Measurements from ENCODE around the gene AKAP5.
A peak's percentile ranks its signal among the peaks of the same experiment; 100 is the strongest.

AKAP5 gene, protein sequence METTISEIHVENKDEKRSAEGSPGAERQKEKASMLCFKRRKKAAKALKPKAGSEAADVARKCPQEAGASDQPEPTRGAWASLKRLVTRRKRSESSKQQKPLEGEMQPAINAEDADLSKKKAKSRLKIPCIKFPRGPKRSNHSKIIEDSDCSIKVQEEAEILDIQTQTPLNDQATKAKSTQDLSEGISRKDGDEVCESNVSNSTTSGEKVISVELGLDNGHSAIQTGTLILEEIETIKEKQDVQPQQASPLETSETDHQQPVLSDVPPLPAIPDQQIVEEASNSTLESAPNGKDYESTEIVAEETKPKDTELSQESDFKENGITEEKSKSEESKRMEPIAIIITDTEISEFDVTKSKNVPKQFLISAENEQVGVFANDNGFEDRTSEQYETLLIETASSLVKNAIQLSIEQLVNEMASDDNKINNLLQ
- total RNA-seq, result 1.2 reads per million in 2 donors

DNA sequence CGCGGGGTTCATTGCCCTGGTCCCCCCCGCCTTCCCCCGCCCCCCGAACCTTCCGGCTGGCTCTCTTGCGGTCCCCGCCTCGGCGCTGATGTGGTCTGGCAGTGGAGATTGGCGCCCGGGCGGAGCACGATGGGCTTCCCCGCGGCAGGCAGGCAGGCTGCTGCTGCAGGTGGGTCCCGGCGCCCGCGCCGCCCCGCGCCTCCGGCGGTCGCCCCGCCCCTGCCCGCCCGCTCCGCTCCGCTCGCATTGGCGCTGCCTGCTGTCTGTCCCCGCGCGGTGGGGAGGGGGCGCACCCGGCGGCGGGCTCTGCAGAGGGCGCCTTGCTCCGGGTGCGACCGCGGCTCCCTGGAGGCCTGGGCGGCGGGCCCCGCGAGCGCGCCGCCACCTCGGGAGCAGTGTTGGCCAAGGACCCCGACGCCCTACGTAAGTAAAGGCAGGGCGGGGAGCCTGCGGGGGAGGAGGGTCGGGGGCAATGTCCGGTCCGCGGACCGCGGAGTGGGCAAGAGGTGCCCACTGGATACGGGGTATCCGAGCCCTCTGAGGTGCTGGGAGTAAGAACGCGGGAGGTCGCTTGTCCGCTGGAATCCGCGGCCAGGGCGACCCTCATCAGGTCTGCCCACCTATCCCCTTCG, at the start of gene AKAP5:
TSS of gene AKAP5 (plus strand) at position 309 of the 632 bp plus-strand sequence. CDS start 2,896 bp downstream, outside the sequence.
- peak; percentile 51 to 70 (median 61) for DNase-seq

DNA sequence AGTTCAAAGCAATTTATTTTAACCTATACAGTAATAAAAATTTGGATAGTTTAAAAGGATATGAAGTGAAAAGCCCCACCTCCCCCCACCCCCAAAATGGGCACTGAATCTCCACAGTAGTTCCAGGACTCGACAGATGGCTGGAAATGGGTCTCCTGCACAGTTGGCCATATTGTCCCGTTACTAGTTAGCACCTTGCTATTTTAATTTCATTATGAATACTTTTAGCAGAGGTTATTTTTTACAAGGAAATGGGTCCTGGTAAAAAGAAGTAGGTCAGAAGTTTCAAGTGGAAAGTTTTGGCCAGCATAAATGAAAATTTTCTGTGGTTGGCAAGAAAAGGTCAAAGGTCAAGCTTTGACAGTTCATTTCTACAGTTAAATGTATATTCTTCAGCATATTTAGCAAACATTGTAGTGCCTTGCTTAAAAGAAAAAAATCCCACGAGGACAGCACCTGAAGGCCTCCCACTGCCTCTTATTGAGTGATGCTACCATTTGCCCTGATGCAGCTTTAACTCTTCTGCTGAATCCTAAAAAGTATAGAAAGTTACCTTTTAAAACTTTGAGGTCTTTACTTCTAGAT, 48.9 kb upstream of the AKAP5 start:
- no peak for DNase-seq

DNA sequence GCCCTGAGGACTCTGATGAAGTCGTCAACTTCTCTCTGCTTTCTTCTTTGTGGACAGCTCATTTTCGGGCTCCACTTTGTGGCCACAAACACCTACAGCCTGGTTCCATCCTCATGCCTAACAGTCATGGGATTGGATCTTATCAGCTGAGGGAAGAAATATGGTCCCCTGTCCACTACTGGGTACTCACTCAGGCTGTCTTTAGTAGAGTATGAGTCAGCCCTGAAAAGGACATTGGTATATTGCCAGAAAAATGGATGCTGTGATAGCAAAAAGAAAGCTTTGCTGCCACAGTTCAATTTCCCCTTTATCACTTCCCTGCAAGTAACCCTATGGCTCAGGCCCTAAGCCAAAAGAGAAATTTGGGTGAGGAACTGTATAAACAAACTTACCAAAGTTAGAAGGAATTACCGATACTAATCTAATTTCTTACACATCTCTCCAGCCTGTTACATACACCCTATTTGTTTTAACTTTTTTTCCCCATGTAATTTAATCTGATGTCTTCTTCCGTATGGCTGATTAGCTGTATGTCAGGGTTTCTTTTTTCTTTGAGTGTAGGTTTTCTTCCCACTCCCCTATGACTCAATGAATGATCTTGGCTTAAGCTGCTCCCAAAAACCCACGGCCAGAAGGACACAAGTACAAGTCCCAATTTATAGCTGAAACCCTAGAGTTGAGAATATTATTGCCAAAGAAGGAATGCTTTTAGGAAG, 48.1 kb upstream of the AKAP5 start:
- DNase-seq, result no peak

DNA sequence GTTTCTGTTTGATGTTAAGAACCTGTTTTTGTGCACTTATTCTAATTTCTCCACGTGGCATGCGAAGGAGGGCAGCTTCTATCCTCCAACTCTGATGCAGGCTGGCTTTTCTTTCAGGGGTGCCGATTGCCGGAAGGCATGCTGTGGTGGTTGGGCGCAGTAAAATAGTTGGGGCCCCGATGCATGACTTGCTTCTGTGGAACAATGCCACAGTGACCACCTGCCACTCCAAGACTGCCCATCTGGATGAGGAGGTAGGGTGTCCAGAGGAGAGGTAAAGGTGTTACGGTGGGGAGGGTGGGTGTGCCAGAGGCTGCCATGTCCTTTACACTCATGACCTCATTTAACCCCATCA, 47.6 kb upstream of the AKAP5 start:
- DNase-seq, result no peak

DNA sequence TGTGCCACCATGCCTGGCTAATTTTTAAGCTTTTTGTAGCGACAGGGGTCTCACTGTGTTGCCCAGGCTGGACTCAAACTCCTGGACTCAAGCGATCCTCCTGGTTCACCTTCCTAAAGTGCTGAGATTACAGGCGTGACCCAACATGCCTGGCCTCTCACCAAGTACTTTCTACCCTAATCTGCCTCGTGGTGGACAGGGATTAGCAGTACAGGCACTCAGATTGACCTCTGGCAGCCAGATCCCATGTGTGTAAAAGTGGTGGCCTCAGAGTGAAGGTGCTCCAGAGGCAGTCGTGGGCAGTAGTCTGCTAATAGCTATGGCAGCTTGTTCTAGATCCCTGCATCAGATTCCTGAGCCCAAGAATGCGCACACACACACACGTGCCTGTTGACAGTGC, 46.3 kb upstream of the AKAP5 start:
- DNase-seq, result no peak

DNA sequence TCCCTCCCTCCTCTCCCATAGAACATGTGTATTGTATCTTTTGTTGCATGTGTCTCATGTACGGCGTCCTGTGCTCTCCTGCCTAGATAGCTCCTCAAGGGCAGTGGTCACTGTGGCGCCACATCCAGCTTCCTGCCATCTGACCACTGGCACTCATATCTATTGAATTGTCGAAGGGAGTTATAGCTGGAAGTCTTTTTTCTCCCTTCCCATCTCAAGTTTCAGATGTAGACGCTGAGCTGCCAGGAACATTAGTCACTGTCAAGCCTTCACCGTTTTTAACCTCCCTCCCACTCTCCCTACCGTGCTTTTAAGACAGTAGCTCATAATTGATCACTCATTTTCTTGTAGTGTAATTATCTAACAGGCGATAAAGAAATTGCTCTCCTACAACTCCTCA, 44.1 kb upstream of the AKAP5 start:
- no peak for DNase-seq

DNA sequence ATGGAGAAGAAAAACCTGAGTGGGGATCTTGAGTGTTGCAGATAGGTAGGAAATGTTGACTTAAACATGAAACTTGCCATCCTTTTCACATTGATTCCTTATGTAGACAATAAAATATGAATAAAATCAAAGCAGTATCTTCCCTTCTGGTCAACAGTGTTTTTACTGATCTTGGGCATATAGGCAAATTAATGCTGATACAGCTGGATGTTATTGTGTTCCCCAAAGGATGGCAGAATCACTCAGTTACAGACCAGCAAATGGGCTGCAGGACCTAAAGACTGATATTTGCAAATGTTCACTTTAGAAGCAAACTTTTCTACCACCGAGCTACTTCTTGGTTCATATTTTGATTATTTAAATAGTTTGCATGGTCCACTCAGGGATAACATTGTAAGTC, 43.3 kb upstream of the AKAP5 start:
- no peak for DNase-seq

DNA sequence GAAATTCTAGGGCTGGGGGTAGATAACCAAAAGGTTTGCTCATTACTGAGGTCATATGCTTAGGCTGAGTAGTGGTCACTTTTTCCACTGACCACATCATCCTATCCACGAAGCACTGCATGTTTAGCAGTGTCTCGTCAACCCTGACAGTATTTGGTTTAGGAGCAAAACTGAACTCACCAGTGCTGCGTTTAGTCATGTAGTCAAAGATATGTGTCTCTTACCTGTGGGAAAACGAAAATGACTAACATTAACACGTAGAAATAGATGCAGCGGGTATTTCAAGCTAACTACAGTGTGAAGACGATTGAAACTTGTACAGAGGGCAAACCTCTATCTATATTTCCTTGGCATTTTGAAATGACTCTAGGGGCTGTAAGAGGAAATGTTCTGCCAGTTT, 42.5 kb upstream of the AKAP5 start:
- DNase-seq, result peak in 1 of 5 experiments; percentile 81

DNA sequence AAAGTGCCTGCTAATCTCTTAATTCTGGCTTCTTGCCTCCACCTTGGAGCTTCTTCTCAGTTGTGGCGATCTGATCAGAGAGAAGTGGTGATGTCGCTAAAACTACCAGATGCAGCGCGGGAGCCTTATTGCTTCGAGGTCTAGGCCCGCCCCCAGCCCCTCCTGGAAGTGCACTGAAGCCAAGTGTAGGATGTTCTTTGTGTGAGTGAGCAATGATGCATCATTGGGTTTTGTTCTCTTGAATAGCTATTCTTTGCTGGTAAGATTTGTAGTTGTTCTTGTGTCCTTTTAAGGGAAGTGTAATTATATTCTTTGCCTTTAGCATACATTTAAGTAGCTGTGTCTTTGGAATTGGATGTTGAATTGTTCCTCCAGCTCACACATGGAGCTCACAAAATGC, 41.3 kb upstream of the AKAP5 start:
- peak in 1 of 5 experiments; percentile 29 for DNase-seq

DNA sequence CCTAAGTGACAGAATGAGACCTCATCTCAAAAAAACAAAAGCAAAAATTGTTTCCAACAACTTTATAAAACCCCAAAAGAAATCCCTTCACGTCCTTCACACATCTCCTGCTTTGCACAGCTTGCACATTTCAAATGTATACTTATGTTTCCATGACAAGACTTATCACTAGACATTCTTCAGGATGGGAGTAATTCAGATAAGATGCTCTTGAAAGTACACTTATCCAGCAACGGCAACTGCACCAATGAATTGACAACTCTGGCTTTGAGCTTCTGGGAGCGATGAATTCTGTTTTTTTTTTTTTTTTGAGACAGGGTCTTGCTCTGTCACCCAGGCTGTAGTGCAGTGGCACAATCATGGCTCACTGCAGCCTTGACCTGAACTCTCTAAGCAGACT, 30.8 kb upstream of the AKAP5 start:
- no peak for DNase-seq

DNA sequence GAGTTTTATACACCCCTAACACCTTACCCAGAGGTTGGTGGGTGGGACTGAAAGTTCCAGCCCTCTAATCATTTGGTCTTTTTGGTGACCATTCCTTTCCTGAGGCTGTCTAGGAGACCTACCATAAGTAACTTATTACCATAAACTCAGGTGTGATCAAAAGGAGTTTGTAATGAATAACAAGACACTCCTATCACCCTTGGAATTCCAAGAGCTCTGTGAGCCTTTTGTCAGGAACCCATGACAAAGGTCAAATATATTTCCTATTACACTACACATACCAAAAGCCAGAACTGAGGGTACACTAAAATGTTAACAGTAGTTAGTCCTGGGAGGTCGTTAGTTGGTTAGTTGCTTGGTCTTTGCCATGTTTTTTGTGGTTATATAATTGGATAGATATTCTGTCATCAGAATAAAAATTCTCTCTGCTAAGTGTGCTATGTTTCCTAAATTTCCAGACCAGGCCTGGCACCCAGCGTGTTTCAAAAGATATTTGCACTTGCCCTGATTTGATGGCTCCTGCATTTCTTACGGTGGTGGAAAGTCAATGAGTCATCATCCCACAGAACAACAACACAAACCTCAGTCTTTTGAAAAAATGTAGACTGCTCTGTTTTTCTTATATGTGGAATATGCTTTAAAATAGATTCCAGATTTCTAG, 27.0 kb upstream of the AKAP5 start:
- DNase-seq, result peak in 2 of 5 experiments; percentile 7 to 33

DNA sequence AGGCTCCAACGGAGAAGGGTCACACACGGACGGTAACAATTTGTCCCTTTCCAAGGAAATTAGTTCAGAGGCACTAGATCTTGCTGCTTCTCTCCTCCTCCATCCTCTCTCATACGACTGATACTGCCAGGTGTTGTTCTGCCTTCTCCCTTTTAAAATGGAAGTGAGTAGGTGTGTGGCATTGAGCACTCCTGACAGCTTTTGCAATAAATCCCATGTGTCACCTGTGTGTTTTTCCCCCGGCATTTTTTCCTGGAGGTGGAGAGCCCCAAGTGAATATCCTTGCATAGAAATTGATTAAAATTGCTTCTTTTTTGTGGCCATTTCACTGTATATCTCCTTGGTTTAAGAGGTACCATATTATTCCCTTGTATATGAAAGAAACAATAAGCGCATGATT, 26.2 kb upstream of the AKAP5 start:
- DNase-seq, result no peak

DNA sequence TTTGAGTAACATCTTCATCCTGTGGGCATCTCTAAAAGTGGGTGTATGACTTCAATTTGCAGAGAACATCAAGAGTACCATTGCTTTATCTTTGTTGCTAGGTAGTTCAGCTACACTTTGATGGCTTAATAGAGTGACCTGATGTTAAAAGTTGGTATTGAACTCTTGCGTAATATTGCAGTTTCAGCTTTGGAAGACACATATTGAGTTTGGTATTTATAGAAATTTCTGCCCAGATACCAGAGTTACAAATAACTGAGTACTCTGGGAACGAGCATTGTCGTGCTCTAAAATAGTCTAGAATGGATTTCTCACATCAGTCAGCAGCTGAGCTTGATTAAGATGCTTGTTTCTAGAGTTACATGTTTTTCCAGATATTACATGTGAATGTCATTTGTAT, 24.8 kb upstream of the AKAP5 start:
- no peak for DNase-seq

DNA sequence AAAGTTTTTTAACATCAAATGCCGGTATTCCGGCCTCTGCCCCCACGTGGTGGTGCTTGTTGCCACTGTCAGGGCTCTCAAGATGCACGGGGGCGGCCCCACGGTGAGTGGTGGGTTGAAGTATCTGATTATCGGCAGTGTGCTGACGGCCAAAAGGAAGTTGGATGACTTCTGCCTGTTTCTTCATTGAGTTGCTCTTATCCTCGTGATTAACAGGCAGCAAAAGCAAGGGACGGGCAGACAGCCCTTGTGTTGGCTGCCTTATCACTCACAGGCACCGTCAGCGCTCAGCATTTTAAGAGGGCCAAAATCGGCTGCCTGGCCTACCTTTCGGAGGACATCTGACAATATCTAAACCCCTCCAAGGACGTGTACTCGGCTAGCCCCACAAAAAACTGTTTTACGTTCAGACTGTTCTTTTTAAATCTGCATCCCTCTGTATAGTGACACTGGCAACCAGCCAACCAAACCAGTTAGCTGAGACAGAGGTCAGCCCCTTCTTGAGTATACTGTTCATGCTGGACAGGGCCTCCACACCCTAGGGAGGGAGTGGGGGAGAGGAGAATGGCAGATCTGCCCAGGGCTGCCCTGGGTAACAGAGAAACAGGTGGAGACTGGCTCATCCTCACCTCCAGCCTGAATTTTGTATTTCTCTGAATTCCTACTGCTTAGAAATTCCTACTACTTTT, 22.9 kb upstream of the AKAP5 start:
- no peak for DNase-seq

DNA sequence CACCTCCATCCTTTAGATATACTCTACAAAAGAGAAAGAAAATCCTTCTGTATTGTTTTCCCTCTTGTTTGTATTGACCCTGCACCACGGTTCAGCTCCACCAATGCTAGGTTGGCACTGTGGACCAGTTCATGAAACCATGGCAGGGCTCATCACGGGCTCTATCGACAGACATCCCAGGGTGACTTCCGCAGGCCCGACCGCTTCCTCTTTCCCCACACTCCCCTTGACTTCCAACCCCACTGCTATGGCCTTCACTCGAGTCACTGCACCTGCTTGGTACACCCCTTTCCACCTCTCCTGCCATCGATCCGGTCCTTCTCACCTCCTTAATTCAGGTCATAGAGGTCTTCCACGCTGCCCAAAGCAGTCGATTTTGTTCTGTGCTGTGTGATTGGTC, 21.2 kb upstream of the AKAP5 start:
- DNase-seq, result no peak

DNA sequence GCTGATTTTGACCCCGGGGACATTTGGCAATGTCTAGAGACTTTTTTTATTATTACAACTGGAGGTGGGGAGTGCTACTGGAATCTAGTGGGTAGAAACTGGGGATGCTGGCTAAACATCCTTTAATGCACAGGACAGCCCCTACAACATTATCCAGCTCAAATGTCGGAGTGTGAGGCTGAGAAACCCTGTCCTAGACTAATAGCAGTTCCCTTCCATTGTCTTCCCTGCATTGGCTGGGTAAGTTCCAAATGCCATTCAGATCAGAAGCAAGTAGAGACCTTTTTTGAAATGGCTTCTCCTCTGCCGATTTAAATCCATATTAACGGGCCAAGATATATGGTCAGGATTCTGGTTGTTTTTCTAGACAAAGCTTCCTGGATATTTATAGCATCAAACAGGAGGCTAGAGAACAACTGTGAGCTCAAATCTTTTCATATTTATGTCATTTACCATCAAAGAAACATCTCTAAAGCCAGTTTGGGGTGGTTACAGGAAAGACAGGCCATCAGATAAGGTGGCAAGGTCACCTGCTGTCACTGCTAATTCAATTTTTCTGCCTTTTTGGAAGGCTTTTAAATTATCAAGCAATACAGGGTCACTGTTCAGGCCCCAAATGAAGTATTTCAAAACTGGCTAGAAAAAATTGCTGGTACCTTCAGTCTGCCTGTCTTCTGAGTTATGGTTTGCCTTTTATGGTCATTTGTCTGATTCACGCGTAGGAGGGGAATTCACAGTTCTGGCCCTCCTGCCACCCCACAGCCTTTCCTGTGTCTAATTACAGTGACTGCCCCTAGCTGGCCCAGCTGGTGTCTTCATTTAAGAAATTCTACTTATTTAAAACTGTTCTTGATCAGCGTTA, 20.1 kb upstream of the AKAP5 start:
- DNase-seq, result peak in 2 of 5 experiments; percentile 38 to 68

DNA sequence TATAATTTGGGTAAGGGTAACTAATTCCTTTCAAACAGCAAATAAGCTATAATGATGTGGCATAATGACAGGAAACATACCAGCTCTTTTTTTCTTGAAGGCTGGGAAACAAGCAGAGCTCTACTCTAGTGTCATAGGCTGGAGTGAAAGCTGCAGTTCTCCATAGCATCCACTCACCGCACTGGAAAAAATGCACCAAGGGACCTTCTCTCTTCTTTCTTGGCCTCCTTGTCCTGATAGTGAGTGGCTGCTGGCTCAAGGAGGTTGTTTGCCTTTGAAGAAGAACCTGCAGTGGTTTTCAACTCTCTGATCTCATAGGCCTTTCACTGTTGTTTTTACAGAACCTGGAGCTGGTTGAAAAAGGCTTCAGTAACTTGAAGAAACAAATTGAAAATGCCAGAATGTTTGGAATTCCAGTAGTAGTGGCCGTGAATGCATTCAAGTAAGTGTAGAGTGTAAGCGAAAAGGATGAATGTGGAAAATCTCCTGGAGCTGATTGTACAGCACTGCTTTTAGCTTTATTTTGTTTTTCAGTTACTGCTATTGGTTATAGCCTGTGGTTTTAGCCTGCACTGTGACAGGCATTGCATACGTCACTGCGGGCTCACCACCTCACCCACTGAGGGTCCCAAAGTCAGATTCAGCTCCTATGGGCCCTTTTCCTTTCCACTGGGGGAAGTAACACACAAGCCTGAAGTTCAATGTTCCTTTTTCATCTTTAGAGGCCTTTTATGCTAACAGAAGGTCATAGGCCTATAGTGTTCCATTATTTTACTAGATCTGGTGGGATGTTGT, 17.2 kb upstream of the AKAP5 start:
- peak in 1 of 5 experiments; percentile 65 for DNase-seq

DNA sequence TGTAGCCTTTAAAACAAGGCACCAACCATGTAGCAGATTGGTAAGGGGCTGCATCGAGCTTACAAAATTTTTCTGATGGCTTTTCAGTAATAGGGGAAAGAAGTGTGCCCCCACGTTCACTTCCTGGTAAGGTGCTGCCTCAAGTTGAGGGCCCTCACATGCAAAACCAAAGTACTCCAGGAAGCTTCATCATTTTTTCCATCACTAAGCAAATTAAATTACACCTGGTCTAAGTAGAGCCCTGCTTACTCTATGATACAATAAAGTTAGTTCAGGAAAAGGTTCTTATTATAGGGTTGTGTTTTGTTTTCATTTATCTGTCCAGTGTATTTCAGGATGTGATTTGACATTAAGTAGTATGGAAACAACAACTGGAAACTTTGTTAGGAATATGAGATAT, 15.0 kb upstream of the AKAP5 start:
- no peak for DNase-seq

DNA sequence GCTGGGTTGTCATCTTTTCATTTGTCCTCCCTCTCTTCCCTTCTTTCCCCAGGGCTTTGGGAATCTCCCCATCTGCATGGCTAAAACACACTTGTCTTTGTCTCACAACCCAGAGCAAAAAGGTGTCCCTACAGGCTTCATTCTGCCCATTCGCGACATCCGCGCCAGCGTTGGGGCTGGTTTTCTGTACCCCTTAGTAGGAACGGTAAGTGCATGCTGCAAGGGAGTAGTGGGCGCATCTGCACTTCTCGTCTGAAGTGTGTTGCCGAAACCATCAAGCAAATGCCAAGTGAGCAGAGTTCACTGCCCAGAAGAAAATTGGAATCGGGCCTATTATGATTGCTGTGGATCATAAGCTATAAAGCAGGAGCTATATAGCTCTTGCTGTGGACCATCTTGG, 10.6 kb upstream of the AKAP5 start:
- DNase-seq, result no peak
